ENCODE data around the gene UBE2S. TPM values are rescaled to one million over a fixed set of nuclear protein-coding genes. Genes with fewer than 3 reads are reported as not detected.
"Not testable (repeated sequence)": the region's sequence is repeated elsewhere in the genome, so short reads cannot be mapped to it uniquely, and the experiment has no call there.

Gene UBE2S
- total RNA-seq, 3 donors from 2014 or later: 7.2 to 9.0 (median 8.9) TPM

- H3K36me3 ChIP-seq: no peaks in the 10 kb centered on the region
- no peak overlapping the region for H3K4me3 ChIP-seq
- H3K4me1 ChIP-seq: no peaks in the 10 kb centered on the region
- DNase-seq (ENCODE audit: low spot score in 2 of 2): no peak
- no peaks in the 10 kb centered on the region for H3K9me3 ChIP-seq
- intact Hi-C loops (cut with DNase I; ENCODE audit: low total_unique reads): no loop called here
- no peak for TF ChIP-seq CTCF (IDR thresholded peaks at IDR 0.05)
- no peak for TF ChIP-seq POLR2A (IDR thresholded peaks at IDR 0.05)
- no peak for TF ChIP-seq POLR2AphosphoS5 (IDR thresholded peaks at IDR 0.05)
- H3K27me3 ChIP-seq: peaks cover 0 to 18% of the 10 kb centered on the region in 2 donors
- H3K27ac ChIP-seq: no peak overlapping the region
These were observed 16.9 kb upstream of the UBE2S start for GRCh38 chr19:55424518-55424917.

DNA sequence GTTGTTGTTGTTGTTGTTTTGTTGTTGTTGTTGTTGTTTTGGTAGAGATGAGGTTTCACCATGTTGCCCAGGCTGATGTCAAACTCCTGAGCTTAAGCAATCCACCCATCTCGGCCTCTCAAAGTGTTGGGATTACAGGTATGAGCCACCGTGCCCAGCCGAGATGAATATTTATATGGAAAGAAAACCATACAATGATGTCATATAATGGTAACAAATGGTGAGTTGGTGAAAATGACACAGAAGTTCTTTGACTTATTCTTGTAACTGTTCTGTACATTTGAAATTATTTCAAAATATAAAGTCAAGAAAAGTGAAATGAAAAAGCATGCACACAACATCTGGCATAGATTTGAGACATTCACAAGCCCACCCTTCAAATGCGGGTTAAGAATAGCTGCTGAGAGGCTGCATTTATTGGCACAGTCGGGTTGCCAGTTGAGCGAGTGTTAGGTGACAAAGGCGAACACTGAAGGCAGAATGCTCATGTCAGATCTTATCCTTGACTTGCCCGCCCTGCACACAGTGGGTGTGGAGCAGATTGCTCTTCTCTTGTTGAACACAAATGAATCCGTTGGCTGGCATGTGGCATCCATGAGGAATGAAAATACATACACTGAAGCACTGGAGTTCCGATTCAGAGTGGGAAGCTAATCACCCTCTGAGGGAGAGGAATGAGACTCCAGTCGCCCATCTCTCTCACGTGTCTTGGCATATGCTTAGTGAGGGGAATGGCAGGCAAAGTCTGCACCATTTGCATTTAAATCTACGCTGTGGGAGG is 15.8 kb upstream of the UBE2S start:
- intact Hi-C loops (cut with DNase I; ENCODE audit: low total_unique reads): no loop called here
- no peaks in the 10 kb centered on the region for H3K4me1 ChIP-seq
- H3K27ac ChIP-seq: no peak overlapping the region
- H3K9me3 ChIP-seq: no peaks in the 10 kb centered on the region
- H3K27me3 ChIP-seq: peaks cover 0 to 18% of the 10 kb centered on the region in 2 donors
- no peak for DNase-seq (ENCODE audit: low spot score in 2 of 2)
- no peak overlapping the region for H3K4me3 ChIP-seq
- TF ChIP-seq CTCF (IDR thresholded peaks at IDR 0.05): no peak
- no peak for TF ChIP-seq POLR2AphosphoS5 (IDR thresholded peaks at IDR 0.05)
- TF ChIP-seq POLR2A (IDR thresholded peaks at IDR 0.05): no peak
- H3K36me3 ChIP-seq: no peaks in the 10 kb centered on the region

DNA sequence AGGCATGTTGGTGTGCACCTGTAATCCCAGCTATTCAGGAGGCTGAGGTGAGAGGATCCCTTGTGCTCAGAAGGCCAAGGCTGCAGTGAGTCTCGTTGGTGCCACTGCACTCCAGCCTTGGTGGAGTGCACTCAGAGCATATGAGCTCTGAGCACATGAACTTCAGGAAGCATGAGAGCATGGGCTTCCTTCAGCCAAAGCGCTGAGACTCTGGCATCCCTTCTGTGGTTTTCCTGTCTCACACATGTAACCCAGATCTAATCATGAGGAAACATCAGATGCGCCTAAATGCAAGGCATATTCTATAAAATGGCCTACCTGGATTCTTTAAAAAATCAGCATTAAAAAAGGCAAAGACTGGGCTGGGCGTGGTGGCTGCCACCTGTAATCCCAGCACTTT is 13.7 kb upstream of the UBE2S start:
- H3K27ac ChIP-seq; H3K36me3 ChIP-seq; DNase-seq (ENCODE audit: low spot score in 2 of 2); intact Hi-C loops (cut with DNase I; ENCODE audit: low total_unique reads); H3K9me3 ChIP-seq; H3K4me1 ChIP-seq; H3K4me3 ChIP-seq: not testable (repeated sequence)
- H3K27me3 ChIP-seq: peaks cover 0 to 18% of the 10 kb centered on the region in 2 donors

DNA sequence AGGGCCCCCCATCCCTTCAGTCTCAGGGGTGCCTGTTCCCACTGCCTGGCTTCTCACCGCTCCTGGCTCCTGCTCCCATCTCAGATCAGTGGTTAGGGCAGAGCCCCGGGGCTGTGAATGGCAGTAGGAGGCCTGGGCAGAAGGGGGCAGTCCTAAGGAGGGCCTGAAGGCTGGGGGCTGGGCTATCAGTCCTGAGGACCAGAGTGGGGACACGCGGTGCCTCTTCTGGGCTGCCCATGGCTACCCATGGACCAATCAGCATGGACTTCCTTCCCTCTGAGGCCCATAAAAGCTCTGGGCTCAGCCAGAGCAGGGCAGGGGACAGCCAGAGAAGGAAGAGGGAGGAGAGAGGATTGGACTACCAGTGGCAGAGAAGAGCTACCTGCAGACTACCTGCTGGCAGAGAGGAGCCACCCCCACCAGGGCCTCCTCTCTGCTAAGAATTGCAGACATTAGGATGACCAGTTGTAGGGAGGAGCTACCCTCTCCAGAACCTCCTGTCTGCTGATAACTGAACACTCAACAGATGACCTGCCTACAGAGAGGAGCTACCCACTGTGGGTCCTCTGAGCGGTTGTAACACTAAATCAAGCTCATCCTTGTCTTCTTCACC is 12.1 kb upstream of the UBE2S start:
- Histone ChIP-seq H3K4me3 (no peak overlapping the region), H3K36me3 (no peaks in the 10 kb centered on the region), H3K9me3 (no peaks in the 10 kb centered on the region), H3K27me3 (peaks cover 0 to 15% of the 10 kb centered on the region in 2 donors), H3K27ac (no peak overlapping the region), H3K4me1 (no peaks in the 10 kb centered on the region)
- no peak for DNase-seq (ENCODE audit: low spot score in 2 of 2)
- intact Hi-C loops (cut with DNase I; ENCODE audit: low total_unique reads): loop anchor here (5.0 kb wide), 1 partner anchor 83 kb away; no protein-coding TSS in a partner anchor
- TF ChIP-seq CTCF (IDR thresholded peaks at IDR 0.05) (no peak), POLR2A (IDR thresholded peaks at IDR 0.05) (no peak), POLR2AphosphoS5 (IDR thresholded peaks at IDR 0.05) (no peak)

DNA sequence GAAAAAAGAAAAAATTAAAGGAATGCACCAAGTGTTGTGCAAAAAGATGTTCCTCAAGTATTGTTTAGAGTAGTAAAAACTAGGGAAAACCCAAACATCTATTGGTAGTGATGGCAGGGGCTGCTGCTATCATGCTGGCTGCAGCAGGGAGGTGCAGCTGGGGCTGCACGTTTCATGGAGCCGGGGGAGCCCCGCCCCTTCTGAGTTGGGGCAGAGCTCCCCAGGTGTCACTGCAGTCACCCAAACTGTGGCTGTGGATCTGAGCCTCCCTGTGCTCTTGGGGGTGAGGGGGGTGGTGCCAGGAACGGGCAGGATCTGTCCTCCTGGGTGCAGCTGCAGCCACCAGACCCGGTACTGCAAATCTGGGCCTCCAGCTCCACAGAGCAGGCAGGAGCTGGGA is 11.5 kb upstream of the UBE2S start:
- DNase-seq (ENCODE audit: low spot score in 2 of 2): no peak
- no peak overlapping the region for H3K4me3 ChIP-seq
- no peak overlapping the region for H3K27ac ChIP-seq
- intact Hi-C loops (cut with DNase I; ENCODE audit: low total_unique reads): loop anchor here (5.0 kb wide), 1 partner anchor 83 kb away; no protein-coding TSS in a partner anchor
- H3K4me1 ChIP-seq: no peaks in the 10 kb centered on the region
- H3K9me3 ChIP-seq: no peaks in the 10 kb centered on the region
- TF ChIP-seq POLR2A (IDR thresholded peaks at IDR 0.05) (no peak), POLR2AphosphoS5 (IDR thresholded peaks at IDR 0.05) (no peak), CTCF (IDR thresholded peaks at IDR 0.05) (no peak)
- H3K36me3 ChIP-seq: no peaks in the 10 kb centered on the region
- peaks cover 0 to 10% of the 10 kb centered on the region in 2 donors for H3K27me3 ChIP-seq

Measured in breast epithelium (tissue), 4 donors.